ENCODE results near the gene CERS4.

DNA sequence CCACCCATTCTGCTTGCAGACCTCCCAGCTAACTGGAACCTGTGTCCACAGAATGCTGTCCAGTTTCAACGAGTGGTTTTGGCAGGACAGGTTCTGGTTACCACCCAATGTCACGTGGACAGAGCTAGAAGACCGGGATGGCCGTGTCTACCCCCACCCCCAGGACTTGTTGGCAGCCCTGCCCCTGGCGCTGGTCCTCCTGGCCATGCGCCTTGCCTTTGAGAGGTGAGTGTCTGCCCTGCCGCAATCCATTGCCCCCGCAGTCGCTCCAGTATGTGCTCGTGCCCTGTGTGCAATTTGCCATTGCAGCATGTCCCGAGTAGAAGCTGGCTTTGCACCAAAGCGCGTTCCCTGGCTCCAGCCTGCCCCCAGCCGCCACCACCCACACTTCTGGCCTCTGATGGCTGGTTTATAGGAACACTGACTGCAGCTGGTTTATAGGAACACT is 41.9 kb downstream of the CERS4 start:
- TF ChIP-seq, protein P1, sequence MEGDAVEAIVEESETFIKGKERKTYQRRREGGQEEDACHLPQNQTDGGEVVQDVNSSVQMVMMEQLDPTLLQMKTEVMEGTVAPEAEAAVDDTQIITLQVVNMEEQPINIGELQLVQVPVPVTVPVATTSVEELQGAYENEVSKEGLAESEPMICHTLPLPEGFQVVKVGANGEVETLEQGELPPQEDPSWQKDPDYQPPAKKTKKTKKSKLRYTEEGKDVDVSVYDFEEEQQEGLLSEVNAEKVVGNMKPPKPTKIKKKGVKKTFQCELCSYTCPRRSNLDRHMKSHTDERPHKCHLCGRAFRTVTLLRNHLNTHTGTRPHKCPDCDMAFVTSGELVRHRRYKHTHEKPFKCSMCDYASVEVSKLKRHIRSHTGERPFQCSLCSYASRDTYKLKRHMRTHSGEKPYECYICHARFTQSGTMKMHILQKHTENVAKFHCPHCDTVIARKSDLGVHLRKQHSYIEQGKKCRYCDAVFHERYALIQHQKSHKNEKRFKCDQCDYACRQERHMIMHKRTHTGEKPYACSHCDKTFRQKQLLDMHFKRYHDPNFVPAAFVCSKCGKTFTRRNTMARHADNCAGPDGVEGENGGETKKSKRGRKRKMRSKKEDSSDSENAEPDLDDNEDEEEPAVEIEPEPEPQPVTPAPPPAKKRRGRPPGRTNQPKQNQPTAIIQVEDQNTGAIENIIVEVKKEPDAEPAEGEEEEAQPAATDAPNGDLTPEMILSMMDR (IDR thresholded peaks at IDR 0.05; ENCODE audit: insufficient read depth, low read length, poor library complexity, severe bottlenecking) = no peak
- TF ChIP-seq EZH2phosphoT487 (conservative IDR thresholded peaks at IDR 0.05; ENCODE audit: low read length) = no peak

Measured in SU-DHL-6 (cell line).